OCI-LY7 (cell line): ENCODE measurements around the gene SNAPC4. TPM values are rescaled to one million over a fixed set of nuclear protein-coding genes. Genes with fewer than 3 reads are reported as not detected.
A peak's percentile ranks its signal among the peaks of the same experiment; 100 is the strongest.

Source experiments
- BruUV-seq: library from RNA; stranded (reverse); fragments of 400-500 nt; replicated peaks from 2 replicates; lab custom pipeline; 2021; lab: Mats Ljungman, UMichigan
- CTCF ChIA-PET: fragments of 300-600 bp; sonication (Branson Sonifier 250); formaldehyde crosslinking; loops from one replicate; lab custom pipeline; 2022; ENCODE audit warnings: antibody characterized with exemption; ENCODE audit not compliant: unreplicated experiment; lab: Charles Lee
- POLR2A ChIA-PET: fragments of 300-600 bp; sonication (Branson Sonifier 250); formaldehyde crosslinking; loops from one replicate; lab custom pipeline; 2022; ENCODE audit warnings: antibody characterized with exemption; lab: Charles Lee
- DNase-seq: peaks from one replicate; pipeline ENCODE4 v3.0.0-alpha.2; 2015; ENCODE audit warnings: low spot score
- H2AFZ ChIP-seq: fragments of 200-600 bp; sonication (generic), shearing (Covaris generic); 2 replicates; pipeline ENCODE4 v1.6.1; 2014; ENCODE audit warnings: mild to moderate bottlenecking, antibody characterized with exemption, low read length, moderate library complexity
- H3K27ac ChIP-seq: fragments of 200-600 bp; sonication (generic); 2 replicates; pipeline ENCODE4 v1.5.1; 2014; ENCODE audit warnings: mixed run types, low read depth, mild to moderate bottlenecking, moderate library complexity, low read length, inconsistent platforms; ENCODE audit not compliant: poor library complexity, severe bottlenecking
- H3K36me3 ChIP-seq: fragments of 200-600 bp; sonication (generic); 2 replicates; pipeline ENCODE4 v1.6.1; 2014; ENCODE audit warnings: mild to moderate bottlenecking, antibody characterized with exemption, low read length, moderate library complexity, mixed read lengths; ENCODE audit not compliant: insufficient read depth
- H3K4me1 ChIP-seq: fragments of 200-600 bp; sonication (generic); 2 replicates; pipeline ENCODE4 v1.5.1; 2014; ENCODE audit warnings: mild to moderate bottlenecking, low read length; ENCODE audit not compliant: insufficient read depth, poor library complexity, severe bottlenecking
- H3K4me2 ChIP-seq: fragments of 200-600 bp; sonication (generic); 2 replicates; pipeline ENCODE4 v1.6.1; 2014; ENCODE audit warnings: mild to moderate bottlenecking, low read length
- H3K4me3 ChIP-seq: fragments of 200-600 bp; sonication (generic); 2 replicates; pipeline ENCODE4 v1.5.1; 2014; ENCODE audit warnings: mild to moderate bottlenecking, low read depth, low read length; ENCODE audit not compliant: poor library complexity, severe bottlenecking
- H3K79me2 ChIP-seq: fragments of 200-600 bp; sonication (generic); 2 replicates; pipeline ENCODE4 v1.6.1; 2016; ENCODE audit warnings: low read depth, mild to moderate bottlenecking, low read length, moderate library complexity, mixed read lengths; ENCODE audit not compliant: insufficient read depth
- H3K9me2 ChIP-seq: fragments of 200-600 bp; sonication (generic); 2 replicates; pipeline ENCODE4 v1.6.1; 2016; ENCODE audit warnings: mild to moderate bottlenecking, low read length, mixed read lengths; ENCODE audit not compliant: insufficient read depth
- H3K9me3 ChIP-seq: fragments of 200-600 bp; sonication (generic); 2 replicates; pipeline ENCODE4 v1.6.1; 2014; ENCODE audit warnings: mild to moderate bottlenecking, mixed run types, low read length, mixed read lengths
- H4K20me1 ChIP-seq: fragments of 200-600 bp; sonication (generic); 2 replicates; pipeline ENCODE4 v1.6.1; 2014; ENCODE audit warnings: mild to moderate bottlenecking, antibody characterized with exemption, low read length, moderate library complexity, mixed read lengths; ENCODE audit not compliant: insufficient read depth
- CTCF ChIP-seq: fragments of 200-600 bp; sonication (generic); conservative IDR thresholded peaks from 2 replicates; pipeline ENCODE4 v1.5.1; 2014; ENCODE audit warnings: mild to moderate bottlenecking, antibody characterized with exemption, low read length, moderate library complexity, mixed read lengths
- EZH2phosphoT487 ChIP-seq: fragments of 200-600 bp; sonication (generic); IDR thresholded peaks from 2 replicates; pipeline ENCODE4 v1.6.1; 2018; ENCODE audit warnings: low read depth, borderline replicate concordance, mild to moderate bottlenecking, mixed run types, antibody characterized with exemption, low read length, moderate library complexity, mixed read lengths
- intact Hi-C: fragments of 100-400 bp; cut with micrococcal nuclease; formaldehyde crosslinking; loops from one replicate; pipeline ENCODE4 v1.10.0; 2022; ENCODE audit not compliant: unreplicated experiment
- total RNA-seq, 2 experiments: library from RNA; depleted of rRNA in 1 of 2; stranded (reverse); fragments of >200 nt in 1 of 2; shearing (Covaris generic) in 1 of 2; gene quantifications; 2 replicates each; pipeline ENCODE4 v1.2.3, GENCODE V29; 2014 to 2022

Gene SNAPC4
- total RNA-seq, 2 experiments from 2014 or later: 13.4 to 16.8 TPM

GRCh38 chr9:136399176-136400037, 563 bp downstream of the SNAPC4 start:
- BruUV-seq: no TSS peak
- H2AFZ ChIP-seq: peak overlapping the region; percentile 21; the same call in 1 of the 2 replicates
- peak overlapping the region; percentile 4 for H3K27ac ChIP-seq
- TF ChIP-seq CTCF: no peak
- TF ChIP-seq EZH2phosphoT487: no peak
- ChIA-PET POLR2A (no interaction called here), CTCF (no interaction called here)
- peak overlapping the region; percentile 71 for H3K4me2 ChIP-seq
- H3K4me3 ChIP-seq: peak overlapping the region; percentile 99
- H4K20me1 ChIP-seq: peaks cover 10% of the 10 kb centered on the region; the same call in 1 of the 2 replicates
- DNase-seq: peak; percentile 44
- peaks cover 73% of the 10 kb centered on the region for H3K36me3 ChIP-seq
- H3K9me2 ChIP-seq: no peaks in the 10 kb centered on the region
- intact Hi-C loops: loop anchor here (1.0 kb wide), 4 partner anchors 36 to 87 kb away; partner anchors contain the start of genes DNLZ and INPP5E
- no peaks in the 10 kb centered on the region for H3K9me3 ChIP-seq
- peaks cover 12% of the 10 kb centered on the region for H3K4me1 ChIP-seq
- peaks cover 23% of the 10 kb centered on the region for H3K79me2 ChIP-seq

DNA sequence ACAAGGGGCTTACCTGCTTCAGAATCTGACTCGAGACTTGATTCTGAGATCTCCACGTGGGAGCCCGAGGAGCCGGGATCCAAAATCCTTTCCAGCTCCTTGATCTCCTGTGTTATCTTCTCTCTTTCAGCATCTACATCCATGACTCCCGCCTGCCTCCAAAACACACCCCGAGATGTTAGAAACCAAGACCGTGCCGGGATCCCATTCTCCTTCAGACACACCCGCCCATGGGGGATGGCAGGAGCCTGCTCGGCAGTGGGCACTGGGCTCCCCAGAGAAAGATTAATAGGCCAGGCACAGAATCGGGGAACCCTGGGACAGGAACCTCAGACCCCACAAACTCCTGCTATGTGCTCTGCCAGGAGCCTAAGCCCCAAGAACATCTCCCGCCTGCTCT, 1.7 kb downstream of the SNAPC4 start:
- CTCF ChIA-PET: no interaction called here

More for the DNA sequence above, 1.7 kb downstream of the SNAPC4 start:
- TF ChIP-seq EZH2phosphoT487: no peak
- TF ChIP-seq CTCF: no peak
- H3K4me3 ChIP-seq: peak overlapping the region; percentile 99
- DNase-seq: no peak
- no peak overlapping the region for H2AFZ ChIP-seq
- peaks cover 10% of the 10 kb centered on the region; the same call in 1 of the 2 replicates for H4K20me1 ChIP-seq
- intact Hi-C loops: no loop called here
- H3K4me1 ChIP-seq: peaks cover 9% of the 10 kb centered on the region
- peaks cover 23% of the 10 kb centered on the region for H3K79me2 ChIP-seq
- no TSS peak for BruUV-seq
- POLR2A ChIA-PET: interaction anchor here (0.7 kb wide), 1 partner anchor 9 kb away, joined by 3 read pairs; no protein-coding TSS in a partner anchor
- H3K9me2 ChIP-seq: no peaks in the 10 kb centered on the region
- peak overlapping the region; percentile 71 for H3K4me2 ChIP-seq
- H3K27ac ChIP-seq: no peak overlapping the region
- H3K36me3 ChIP-seq: peaks cover 73% of the 10 kb centered on the region
- H3K9me3 ChIP-seq: no peaks in the 10 kb centered on the region
